ENCODE data around the gene WARS2. TPM values are rescaled to one million over a fixed set of nuclear protein-coding genes. Genes with fewer than 3 reads are reported as not detected.

Gene WARS2
- total RNA-seq, 4 donors from 2014 or later = 16.9 to 20.9 (median 18.9) TPM

GRCh38 chr1:119115736-119116135 is 24.7 kb downstream of the WARS2 start:
- DNase-seq (ENCODE audit: low spot score) (no peak), ATAC-seq (ENCODE audit: low FRiP score) (no peak)
- TF ChIP-seq CTCF (IDR thresholded peaks at IDR 0.05) = no peak

DNA sequence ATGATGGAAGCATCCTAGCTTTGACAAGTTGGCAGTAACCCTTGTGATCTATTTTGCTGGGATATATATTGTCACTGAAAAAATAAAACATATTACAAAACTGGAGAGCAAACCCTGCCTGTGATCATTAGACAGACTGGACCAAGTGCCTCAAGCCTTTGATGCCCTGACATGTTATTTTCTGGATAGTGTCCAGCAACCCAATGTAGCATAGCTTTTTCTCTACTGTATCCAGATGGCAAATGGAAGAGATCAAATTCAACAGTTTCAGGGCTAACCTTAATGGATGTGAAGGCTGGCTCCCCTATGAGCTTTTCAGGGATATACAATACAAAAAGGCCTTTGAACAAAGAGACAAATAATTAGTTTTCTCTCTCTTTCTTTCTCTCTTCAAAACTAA is 25.1 kb downstream of the WARS2 start:
- DNase-seq (ENCODE audit: low spot score) (no peak), ATAC-seq (ENCODE audit: low FRiP score) (no peak)
- TF ChIP-seq CTCF (IDR thresholded peaks at IDR 0.05) = no peak

- no peak for ATAC-seq (ENCODE audit: low FRiP score)
- DNase-seq (ENCODE audit: low spot score) = no peak
- no peak for TF ChIP-seq CTCF (IDR thresholded peaks at IDR 0.05)
Measured at GRCh38 chr1:119114786-119115185, 25.7 kb downstream of the WARS2 start.

GRCh38 chr1:119112791-119113190 is 27.7 kb downstream of the WARS2 start:
- no peak for TF ChIP-seq CTCF (IDR thresholded peaks at IDR 0.05)
- DNase-seq (ENCODE audit: low spot score) = no peak
- no peak for ATAC-seq (ENCODE audit: low FRiP score)

DNA sequence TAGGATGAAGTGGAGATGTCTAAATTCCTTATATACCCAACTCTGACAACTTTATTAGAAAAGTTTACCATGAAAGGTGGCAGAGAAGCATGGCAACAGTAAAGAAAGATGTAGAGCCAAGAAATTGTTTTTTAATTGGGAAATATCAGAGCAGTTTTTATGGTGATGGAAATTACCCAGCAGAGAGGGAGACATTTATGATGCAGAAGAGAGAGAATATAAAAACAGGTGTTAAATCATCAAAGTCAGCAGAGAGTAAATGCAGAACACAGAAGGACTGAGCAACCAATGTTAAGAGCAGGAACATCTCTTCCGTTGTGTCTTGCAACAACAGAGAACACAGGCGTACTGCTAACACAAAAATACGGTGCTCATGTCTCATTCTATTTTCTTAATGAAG is 28.2 kb downstream of the WARS2 start:
- no peak for TF ChIP-seq CTCF (IDR thresholded peaks at IDR 0.05)
- ATAC-seq (ENCODE audit: low FRiP score) (no peak), DNase-seq (ENCODE audit: low spot score) (no peak)

DNA sequence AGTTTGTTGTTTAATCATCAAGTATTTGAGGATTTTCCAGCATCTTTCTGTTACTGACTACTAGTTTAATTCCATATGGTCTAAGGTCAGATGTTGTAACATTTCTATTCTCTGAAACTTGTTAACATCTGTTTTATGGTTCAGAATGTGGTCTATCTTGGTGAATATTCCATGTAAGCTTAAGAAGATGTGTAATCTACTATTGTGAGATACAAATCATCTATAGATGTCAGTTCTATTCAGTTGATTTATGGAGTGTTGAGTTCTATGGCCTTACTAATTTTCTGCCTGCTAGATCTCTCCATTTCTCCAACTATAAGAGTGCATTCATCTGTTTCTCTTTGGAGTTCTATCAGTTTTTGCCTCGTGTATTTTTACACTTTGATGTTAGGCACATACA is 31.5 kb downstream of the WARS2 start:
- DNase-seq (ENCODE audit: low spot score) (no peak), ATAC-seq (ENCODE audit: low FRiP score) (no peak)
- no peak for TF ChIP-seq CTCF (IDR thresholded peaks at IDR 0.05)

GRCh38 chr1:119103764-119104163 is 36.7 kb downstream of the WARS2 start:
- ATAC-seq (ENCODE audit: low FRiP score) (no peak), DNase-seq (ENCODE audit: low spot score) (no peak)
- no peak for TF ChIP-seq CTCF (IDR thresholded peaks at IDR 0.05)
